ENCODE results near the gene ASTN2.

GRCh38 chr9:117214416-117214815 is 200.4 kb downstream of the ASTN2 start:
- no peak for TF ChIP-seq CTCF (IDR thresholded peaks at IDR 0.05; ENCODE audit: low read depth, low read length, missing input control)
- no peak for TF ChIP-seq GABPA (IDR thresholded peaks at IDR 0.05 in 1 of 2, conservative IDR thresholded peaks at IDR 0.05 in 1 of 2)
- TF ChIP-seq TAF1 (conservative IDR thresholded peaks at IDR 0.05) = no peak
- TF ChIP-seq JUND (IDR thresholded peaks at IDR 0.05) = no peak
- no peak for TF ChIP-seq YY1 (IDR thresholded peaks at IDR 0.05)

All from liver (tissue), 3 donors.